Upper lobe of right lung (tissue), 1 donor: ENCODE measurements around the gene TMEM220. TPM values are rescaled to one million over a fixed set of nuclear protein-coding genes. Genes with fewer than 3 reads are reported as not detected.
"Not testable (repeated sequence)": the region's sequence is repeated elsewhere in the genome, so short reads cannot be mapped to it uniquely, and the experiment has no call there.

ENCODE experiments used
- ATAC-seq: fragments of 200-7000 bp; cut with Tn5 transposase; one replicate; pipeline ENCODE4 v1.9.1; 2020; ENCODE audit warnings: mild to moderate bottlenecking, moderate library complexity
- DNase-seq: peaks from one replicate; pipeline ENCODE4 v3.0.0-alpha.2; 2020
- H3K27ac ChIP-seq: fragments of 200-600 bp; one replicate; pipeline ENCODE4 v1.8.0; 2022
- H3K27me3 ChIP-seq: fragments of 200-600 bp; one replicate; pipeline ENCODE4 v1.8.0; 2022; ENCODE audit warnings: mild to moderate bottlenecking
- H3K36me3 ChIP-seq: fragments of 200-600 bp; one replicate; pipeline ENCODE4 v1.8.0; 2022
- H3K4me1 ChIP-seq: fragments of 200-600 bp; one replicate; pipeline ENCODE4 v1.8.0; 2022
- H3K4me3 ChIP-seq: fragments of 200-600 bp; one replicate; pipeline ENCODE4 v1.8.0; 2022; ENCODE audit warnings: mild to moderate bottlenecking
- H3K9me3 ChIP-seq: fragments of 200-600 bp; one replicate; pipeline ENCODE4 v1.8.0; 2022
- CTCF ChIP-seq: fragments of 200-600 bp; IDR thresholded peaks from one replicate; pipeline ENCODE4 v1.8.0; 2022; ENCODE audit warnings: antibody characterized with exemption
- intact Hi-C: fragments of 100-400 bp; cut with DNase I; formaldehyde crosslinking; loops from one replicate; pipeline ENCODE4 v1.11.0; 2022
- total RNA-seq: library from RNA; stranded (reverse); fragmentation: NEBNext Ultra II Directional; extraction: Animal tissue kit (Norgen Biotek cat#: 25700); gene quantifications from one replicate; pipeline ENCODE4 v1.2.1, GENCODE V29; 2021
- donor health status: DM: no; HTN: yes; CAD: no; lungs with severe emphysema.

Gene TMEM220
- total RNA-seq, 1 donor from 2014 or later: 10.5 TPM

GRCh38 chr17:10735821-10736220 is 6.0 kb upstream of the TMEM220 start:
- TF ChIP-seq CTCF: no peak
- no peak for DNase-seq

GRCh38 chr17:10735251-10735650 is 5.4 kb upstream of the TMEM220 start:
- intact Hi-C loops: loop anchor here (10.0 kb wide), 1 partner anchor 110 kb away; no protein-coding TSS in a partner anchor
- Histone ChIP-seq H3K4me3 (no peak overlapping the region), H3K36me3 (no peaks in the 10 kb centered on the region), H3K4me1 (peaks cover 8% of the 10 kb centered on the region), H3K27ac (no peak overlapping the region), H3K9me3 (no peaks in the 10 kb centered on the region), H3K27me3 (no peaks in the 10 kb centered on the region)
- TF ChIP-seq CTCF: no peak
- no peak for DNase-seq
- no peak for ATAC-seq

More at GRCh38 chr17:10735821-10736220, 6.0 kb upstream of the TMEM220 start:
- Histone ChIP-seq H3K27ac (no peak overlapping the region), H3K4me1 (peaks cover 8% of the 10 kb centered on the region), H3K4me3 (no peak overlapping the region), H3K36me3 (no peaks in the 10 kb centered on the region), H3K9me3 (no peaks in the 10 kb centered on the region), H3K27me3 (no peaks in the 10 kb centered on the region)
- no peak for ATAC-seq
- intact Hi-C loops: loop anchor here (10.0 kb wide), 1 partner anchor 109 kb away; no protein-coding TSS in a partner anchor

- no peak overlapping the region for H3K4me3 ChIP-seq
Measured at GRCh38 chr17:10733666-10734065, 3.8 kb upstream of the TMEM220 start.

GRCh38 chr17:10732121-10732520 is 2.3 kb upstream of the TMEM220 start:
- not testable (repeated sequence) for H3K9me3 ChIP-seq, H3K36me3 ChIP-seq, H3K4me3 ChIP-seq, H3K4me1 ChIP-seq, H3K27me3 ChIP-seq, DNase-seq, ATAC-seq, H3K27ac ChIP-seq
- intact Hi-C loops: loop anchor here (10.0 kb wide), 1 partner anchor 113 kb away; no protein-coding TSS in a partner anchor

More at GRCh38 chr17:10733666-10734065, 3.8 kb upstream of the TMEM220 start:
- Histone ChIP-seq H3K27ac (no peak overlapping the region), H3K36me3 (no peaks in the 10 kb centered on the region), H3K27me3 (no peaks in the 10 kb centered on the region), H3K9me3 (no peaks in the 10 kb centered on the region), H3K4me1 (peaks cover 8% of the 10 kb centered on the region)
- intact Hi-C loops: loop anchor here (10.0 kb wide), 1 partner anchor 111 kb away; no protein-coding TSS in a partner anchor
- TF ChIP-seq CTCF: no peak
- ATAC-seq: no peak
- no peak for DNase-seq

- H3K27ac ChIP-seq: no peak overlapping the region
- no peak overlapping the region for H3K4me3 ChIP-seq
- intact Hi-C loops: loop anchor here (10.0 kb wide), 1 partner anchor 113 kb away; no protein-coding TSS in a partner anchor
- no peak for ATAC-seq
- no peak for TF ChIP-seq CTCF
- DNase-seq: no peak
- no peaks in the 10 kb centered on the region for H3K36me3 ChIP-seq
- H3K9me3 ChIP-seq: no peaks in the 10 kb centered on the region
- H3K27me3 ChIP-seq: no peaks in the 10 kb centered on the region
- no peaks in the 10 kb centered on the region for H3K4me1 ChIP-seq
Measured at GRCh38 chr17:10731408-10731879, 1.6 kb upstream of the TMEM220 start.

- ATAC-seq, H3K27me3 ChIP-seq, H3K4me1 ChIP-seq, DNase-seq, H3K9me3 ChIP-seq, H3K36me3 ChIP-seq: not testable (repeated sequence)
- peak overlapping the region; percentile 73 for H3K4me3 ChIP-seq
- intact Hi-C loops: loop anchor here (10.0 kb wide), 1 partner anchor 115 kb away; no protein-coding TSS in a partner anchor
- H3K27ac ChIP-seq: peak overlapping the region; percentile 90
Measured at GRCh38 chr17:10730247-10730646, 424 bp upstream of the TMEM220 start.
